ENCODE data around the gene ZNF335. TPM values are rescaled to one million over a fixed set of nuclear protein-coding genes. Genes with fewer than 3 reads are reported as not detected.
"Not testable (repeated sequence)": the region's sequence is repeated elsewhere in the genome, so short reads cannot be mapped to it uniquely, and the experiment has no call there.

Gene ZNF335
- total RNA-seq, 4 donors from 2014 or later, result 34.3 to 60.1 (median 53.6) TPM

GRCh38 chr20:45998761-45999160, 26.8 kb upstream of the ZNF335 start:
- no peaks in the 10 kb centered on the region for H3K36me3 ChIP-seq
- TF ChIP-seq POLR2A (IDR thresholded peaks at IDR 0.05), result no peak
- no peak for TF ChIP-seq CTCF (IDR thresholded peaks at IDR 0.05)
- H3K9me3 ChIP-seq, result no peaks in the 10 kb centered on the region
- DNase-seq, result peak in 2 of 3 donors; percentile 5 to 37
- H3K4me3 ChIP-seq, result no peak overlapping the region
- peaks cover 0 to under 1% (median 0%) of the 10 kb centered on the region in 4 donors for H3K4me1 ChIP-seq
- no peaks in the 10 kb centered on the region for H3K27me3 ChIP-seq
- no peak overlapping the region for H3K27ac ChIP-seq

DNA sequence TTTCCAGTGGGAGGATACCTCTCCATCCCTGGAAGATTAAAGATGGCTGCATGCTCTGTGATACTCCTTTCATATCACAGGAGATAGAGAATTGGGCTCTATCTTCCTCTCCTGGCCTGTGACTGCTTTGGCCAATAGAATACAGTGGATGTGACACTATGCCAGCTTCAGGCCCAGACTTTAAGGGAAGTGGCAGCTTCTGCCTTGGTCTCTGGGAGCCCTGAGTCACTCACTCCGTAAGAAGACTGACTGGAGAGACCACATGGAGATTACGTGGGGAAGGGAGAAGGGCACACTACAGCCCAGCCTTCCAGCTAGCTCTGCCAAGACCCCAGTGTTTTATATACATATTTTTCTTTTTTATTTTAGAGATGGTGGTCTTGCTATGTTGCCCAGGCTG, 26.3 kb upstream of the ZNF335 start:
- DNase-seq, result peak in 1 of 3 donors; percentile 6
- no peaks in the 10 kb centered on the region for H3K27me3 ChIP-seq

DNA sequence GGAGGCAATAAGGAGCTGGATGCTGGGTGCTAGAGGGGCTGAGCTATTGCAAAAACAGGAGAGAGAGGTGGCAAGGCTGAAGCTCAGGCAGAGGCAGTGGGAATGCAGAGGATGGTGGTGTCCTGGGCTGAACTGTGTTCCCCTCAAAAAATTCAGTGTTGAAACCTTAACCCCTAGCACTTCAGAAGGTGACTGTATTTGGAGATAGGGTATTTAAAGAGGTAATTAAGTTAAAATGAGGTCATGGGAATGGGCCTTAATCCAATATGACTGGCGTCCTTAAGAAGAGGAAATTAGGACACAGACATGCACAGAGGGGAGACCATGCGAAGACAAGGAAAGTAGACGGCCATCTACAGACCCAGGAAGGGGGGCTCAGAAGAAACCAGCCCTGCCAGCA, 25.2 kb upstream of the ZNF335 start:
- H3K27ac ChIP-seq, result no peak overlapping the region
- no peaks in the 10 kb centered on the region for H3K27me3 ChIP-seq
- H3K4me1 ChIP-seq, result no peaks in the 10 kb centered on the region
- TF ChIP-seq CTCF (IDR thresholded peaks at IDR 0.05) (no peak), POLR2A (IDR thresholded peaks at IDR 0.05) (no peak)
- no peaks in the 10 kb centered on the region for H3K36me3 ChIP-seq
- DNase-seq, result no peak
- H3K9me3 ChIP-seq, result no peaks in the 10 kb centered on the region
- H3K4me3 ChIP-seq, result no peak overlapping the region

More for the DNA sequence above, 26.3 kb upstream of the ZNF335 start:
- TF ChIP-seq CTCF (IDR thresholded peaks at IDR 0.05), result no peak
- no peak for TF ChIP-seq POLR2A (IDR thresholded peaks at IDR 0.05)
- Histone ChIP-seq H3K27ac (no peak overlapping the region), H3K9me3 (no peaks in the 10 kb centered on the region), H3K4me3 (no peak overlapping the region), H3K36me3 (no peaks in the 10 kb centered on the region), H3K4me1 (no peaks in the 10 kb centered on the region)

GRCh38 chr20:45995495-45996097, 23.6 kb upstream of the ZNF335 start:
- H3K4me1 ChIP-seq, H3K36me3 ChIP-seq, H3K27ac ChIP-seq, H3K9me3 ChIP-seq, H3K4me3 ChIP-seq, H3K27me3 ChIP-seq: not testable (repeated sequence)
- peak in 1 of 3 donors; percentile 5 for DNase-seq

DNA sequence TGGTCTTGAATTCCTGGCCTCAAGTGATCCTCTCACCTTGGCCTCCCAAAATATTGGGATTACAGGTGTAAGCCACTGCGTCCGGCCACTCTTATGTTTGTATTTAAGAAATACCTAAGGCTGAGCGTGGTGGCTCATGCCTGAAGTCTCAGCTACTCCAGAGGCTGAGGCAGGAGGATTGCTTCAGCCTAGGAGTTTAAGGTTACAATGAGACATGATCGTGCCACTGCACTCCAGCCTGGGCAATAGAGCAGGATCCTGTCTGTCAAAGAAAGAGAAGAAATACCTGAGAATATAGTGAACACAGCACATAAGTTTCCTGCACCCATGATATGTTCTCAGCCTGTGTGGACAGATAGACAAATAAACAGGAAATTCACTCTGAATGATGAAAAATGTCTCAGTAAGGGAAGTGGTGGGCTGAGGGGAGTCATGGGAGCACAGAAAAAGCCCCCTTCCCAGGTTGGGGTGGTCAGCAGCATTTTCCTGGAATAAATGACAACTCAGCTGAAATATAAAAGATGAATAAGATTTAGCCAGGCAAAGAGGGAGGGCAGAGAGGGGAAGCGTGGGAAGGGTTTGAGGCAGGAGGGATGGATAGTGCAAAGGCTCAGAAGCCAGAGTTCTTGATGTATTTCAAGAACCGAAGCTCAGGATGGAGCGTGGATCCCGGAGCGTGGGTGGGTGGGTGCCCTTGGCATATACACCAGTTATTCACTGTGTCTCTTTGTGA, 22.9 kb upstream of the ZNF335 start:
- Histone ChIP-seq H3K4me1 (no peaks in the 10 kb centered on the region), H3K9me3 (no peaks in the 10 kb centered on the region), H3K27me3 (no peaks in the 10 kb centered on the region), H3K27ac (no peak overlapping the region), H3K4me3 (no peak overlapping the region), H3K36me3 (no peaks in the 10 kb centered on the region)
- TF ChIP-seq CTCF (IDR thresholded peaks at IDR 0.05), result no peak
- no peak for TF ChIP-seq POLR2A (IDR thresholded peaks at IDR 0.05)
- DNase-seq, result peak in 1 of 3 donors; percentile 6

GRCh38 chr20:45993197-45993951, 21.4 kb upstream of the ZNF335 start:
- Histone ChIP-seq H3K4me1 (no peaks in the 10 kb centered on the region), H3K4me3 (no peak overlapping the region), H3K9me3 (no peaks in the 10 kb centered on the region), H3K36me3 (no peaks in the 10 kb centered on the region), H3K27me3 (no peaks in the 10 kb centered on the region), H3K27ac (peak overlapping the region in 1 of 4 donors; percentile 59)
- TF ChIP-seq POLR2A (IDR thresholded peaks at IDR 0.05) (no peak), CTCF (IDR thresholded peaks at IDR 0.05) (no peak)
- peak in 2 of 3 donors; percentile 50 to 68 for DNase-seq

All from Peyer's patch (tissue), 4 donors.